Activated CD4-positive, alpha-beta memory T cell treated with anti-CD3 and anti-CD28 coated beads for 36 hours (primary cell): Measurements from ENCODE around the gene TOR2A. TPM values are rescaled to one million over a fixed set of nuclear protein-coding genes. Genes with fewer than 3 reads are reported as not detected.
"Not testable (repeated sequence)": the region's sequence is repeated elsewhere in the genome, so short reads cannot be mapped to it uniquely, and the experiment has no call there.

Experiments used
- CTCF ChIA-PET: fragments of 350-600 bp; sonication (Branson Sonifier 250); formaldehyde crosslinking; loops from one replicate; lab custom pipeline; 2021; ENCODE audit warnings: antibody characterized with exemption, inconsistent platforms; lab: Charles Lee
- POLR2A ChIA-PET: fragments of 350-600 bp; sonication (Branson Sonifier 250); formaldehyde crosslinking; loops from one replicate; lab custom pipeline; 2021; ENCODE audit warnings: antibody characterized with exemption; lab: Charles Lee
- DNase-seq: peaks from one replicate; pipeline ENCODE4 v3.0.0-alpha.2; 2020
- H3K27ac Mint-ChIP-seq: one replicate; pipeline ENCODE4 v1.8.0; 2021; ENCODE audit warnings: mixed read lengths
- H3K27me3 Mint-ChIP-seq: one replicate; pipeline ENCODE4 v1.8.0; 2021; ENCODE audit warnings: mixed read lengths
- H3K36me3 Mint-ChIP-seq: one replicate; pipeline ENCODE4 v1.8.0; 2021; ENCODE audit warnings: mixed read lengths
- H3K4me1 Mint-ChIP-seq: one replicate; pipeline ENCODE4 v1.8.0; 2021; ENCODE audit warnings: low read depth, mixed read lengths
- H3K4me3 Mint-ChIP-seq: one replicate; pipeline ENCODE4 v1.8.0; 2021; ENCODE audit warnings: mild to moderate bottlenecking, mixed read lengths
- H3K9me3 Mint-ChIP-seq: one replicate; pipeline ENCODE4 v1.8.0; 2021; ENCODE audit warnings: mixed read lengths
- intact Hi-C: fragments of 100-400 bp; cut with micrococcal nuclease; formaldehyde crosslinking; loops from one replicate; pipeline ENCODE4 v1.15.1; 2023
- total RNA-seq, 2 experiments: library from RNA; stranded (reverse); gene quantifications; one replicate each; pipeline ENCODE4 v1.2.3, GENCODE V29; 2021

TOR2A gene
- total RNA-seq, 2 experiments from 2014 or later: 12.7 to 16.2 TPM

DNA sequence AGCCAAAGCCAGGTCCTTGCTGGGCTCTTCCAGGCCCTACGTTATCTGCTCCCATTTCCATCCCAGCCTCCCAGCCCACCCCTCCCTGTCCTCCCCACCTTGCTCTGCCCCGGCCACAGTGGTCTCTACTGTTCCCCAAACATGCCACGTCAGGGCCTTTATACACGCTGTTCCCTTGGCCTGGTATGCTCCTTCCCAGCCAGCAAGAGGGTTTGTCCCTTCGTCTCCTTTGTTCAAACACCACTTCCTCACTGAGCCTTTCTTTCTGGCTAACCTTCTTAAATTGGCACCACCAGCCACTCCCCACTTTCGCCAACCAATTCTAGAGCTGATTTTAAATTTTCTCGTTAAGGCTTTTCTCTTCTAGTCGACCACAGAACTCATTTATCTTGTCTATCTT is 33.6 kb upstream of the TOR2A start:
- H3K27ac Mint-ChIP-seq: peak overlapping the region; percentile 73
- no peaks in the 10 kb centered on the region for H3K9me3 Mint-ChIP-seq
- no peak overlapping the region for H3K4me3 Mint-ChIP-seq
- no peaks in the 10 kb centered on the region for H3K27me3 Mint-ChIP-seq
- intact Hi-C loops: no loop called here
- H3K36me3 Mint-ChIP-seq: peaks cover 32% of the 10 kb centered on the region
- ChIA-PET POLR2A (interaction anchor here (2.7 to 3.3 kb wide), 2 partner anchors 10 to 17 kb away, joined by 10 to 19 read pairs; partner anchors contain the start of genes CDK9 and SH2D3C), CTCF (interaction anchor here (1.2 to 11.7 kb wide), 5 partner anchors 16 to 153 kb away, joined by 3 to 131 read pairs (median 29); partner anchors contain the start of genes CDK9 and TOR2A)
- H3K4me1 Mint-ChIP-seq: peaks cover 62% of the 10 kb centered on the region
- no peak for DNase-seq

DNA sequence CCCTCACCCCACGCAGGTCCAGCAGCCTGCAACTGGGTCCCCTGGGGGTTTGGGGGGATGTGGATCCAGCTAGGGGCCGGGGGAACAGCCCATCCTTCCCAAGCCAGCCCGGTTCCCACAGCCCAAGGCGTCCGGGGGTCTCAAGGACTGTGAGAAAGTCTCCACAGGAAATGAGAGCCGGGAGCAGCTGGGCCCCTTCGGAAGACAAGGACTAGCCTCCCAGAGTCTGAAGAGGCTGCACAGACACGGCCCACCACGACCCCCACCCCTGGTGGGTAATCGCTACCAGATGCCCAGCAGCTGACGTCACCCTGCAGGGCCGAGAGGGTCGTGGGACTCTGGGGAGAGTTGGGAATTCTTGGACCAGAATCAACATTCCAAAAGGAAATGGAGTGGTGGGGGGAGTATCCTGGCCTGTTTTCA is 32.8 kb upstream of the TOR2A start:
- H3K27me3 Mint-ChIP-seq: no peaks in the 10 kb centered on the region

DNA sequence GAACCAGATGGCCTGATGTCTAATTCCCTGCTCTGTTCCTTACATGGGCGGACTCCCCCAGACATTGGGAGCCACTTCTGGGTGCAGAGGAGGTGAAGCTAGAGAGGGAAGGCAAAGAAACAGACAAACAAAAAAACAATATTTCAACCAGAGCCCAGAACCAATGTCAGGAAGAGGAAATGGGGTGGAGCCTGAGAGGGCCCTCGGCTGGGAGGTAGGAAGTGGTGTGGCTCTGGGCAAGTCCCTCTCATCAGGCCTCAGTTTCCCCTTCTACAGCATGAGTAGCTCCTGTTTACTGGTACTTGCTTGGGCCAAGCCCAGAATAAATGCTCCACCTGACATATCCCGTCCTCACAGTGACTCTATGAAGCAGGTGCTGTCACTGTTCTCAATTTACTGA is 32.3 kb upstream of the TOR2A start:
- ChIA-PET POLR2A (interaction anchor here (1.8 to 2.7 kb wide), 2 partner anchors 11 to 18 kb away, joined by 7 to 10 read pairs; partner anchors contain the start of genes CDK9 and SH2D3C), CTCF (interaction anchor here (0.7 to 11.7 kb wide), 7 partner anchors 11 to 154 kb away, joined by 3 to 131 read pairs (median 8); partner anchors contain the start of genes CDK9, SH2D3C and TOR2A)
- Mint-ChIP-seq H3K36me3 (peaks cover 31% of the 10 kb centered on the region), H3K27ac (peak overlapping the region; percentile 92), H3K4me3 (peak overlapping the region; percentile 13), H3K4me1 (peaks cover 68% of the 10 kb centered on the region), H3K27me3 (no peaks in the 10 kb centered on the region), H3K9me3 (no peaks in the 10 kb centered on the region)
- intact Hi-C loops: no loop called here
- DNase-seq: peak; percentile 26

More for the DNA sequence above, 32.8 kb upstream of the TOR2A start:
- ChIA-PET CTCF (interaction anchor here (1.0 to 11.7 kb wide), 5 partner anchors 17 to 154 kb away, joined by 3 to 131 read pairs (median 10); partner anchors contain the start of genes CDK9 and TOR2A), POLR2A (interaction anchor here (1.8 to 2.7 kb wide), 2 partner anchors 11 to 17 kb away, joined by 7 to 10 read pairs; partner anchors contain the start of genes CDK9 and SH2D3C)
- Mint-ChIP-seq H3K4me3 (no peak overlapping the region), H3K36me3 (peaks cover 31% of the 10 kb centered on the region), H3K27ac (peak overlapping the region; percentile 92), H3K4me1 (peaks cover 68% of the 10 kb centered on the region), H3K9me3 (no peaks in the 10 kb centered on the region)
- no peak for DNase-seq
- intact Hi-C loops: no loop called here

DNA sequence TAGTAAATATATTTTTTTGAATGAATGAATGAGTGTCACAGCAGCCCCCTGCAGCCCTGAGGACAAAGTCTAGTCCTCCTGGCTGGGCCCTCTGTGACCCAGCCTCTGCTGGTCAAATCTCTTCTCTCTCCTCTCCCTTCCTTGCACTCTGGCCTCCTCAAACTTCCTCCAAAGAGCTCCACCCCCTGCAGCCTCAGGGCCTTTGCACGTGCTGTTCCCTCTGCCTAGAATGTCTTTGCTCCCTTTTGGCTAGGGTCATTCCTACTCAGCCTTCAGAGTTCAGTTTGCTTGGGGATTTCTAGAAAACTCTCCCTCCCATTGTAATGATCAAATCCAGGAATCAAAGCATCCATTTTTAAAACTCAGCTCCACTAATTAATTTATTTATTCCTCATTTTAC is 30.3 kb upstream of the TOR2A start:
- Mint-ChIP-seq H3K4me1 (peaks cover 54% of the 10 kb centered on the region), H3K36me3 (peaks cover 28% of the 10 kb centered on the region), H3K27me3 (no peaks in the 10 kb centered on the region), H3K27ac (no peak overlapping the region), H3K4me3 (no peak overlapping the region), H3K9me3 (no peaks in the 10 kb centered on the region)
- CTCF ChIA-PET: interaction anchor here (0.6 to 11.7 kb wide), 6 partner anchors 12 to 156 kb away, joined by 3 to 131 read pairs (median 6); partner anchors contain the start of genes CDK9 and TOR2A
- intact Hi-C loops: no loop called here
- no peak for DNase-seq
- POLR2A ChIA-PET: interaction anchor here (0.8 kb wide), 1 partner anchor 21 kb away, joined by 3 read pairs; no protein-coding TSS in a partner anchor

DNA sequence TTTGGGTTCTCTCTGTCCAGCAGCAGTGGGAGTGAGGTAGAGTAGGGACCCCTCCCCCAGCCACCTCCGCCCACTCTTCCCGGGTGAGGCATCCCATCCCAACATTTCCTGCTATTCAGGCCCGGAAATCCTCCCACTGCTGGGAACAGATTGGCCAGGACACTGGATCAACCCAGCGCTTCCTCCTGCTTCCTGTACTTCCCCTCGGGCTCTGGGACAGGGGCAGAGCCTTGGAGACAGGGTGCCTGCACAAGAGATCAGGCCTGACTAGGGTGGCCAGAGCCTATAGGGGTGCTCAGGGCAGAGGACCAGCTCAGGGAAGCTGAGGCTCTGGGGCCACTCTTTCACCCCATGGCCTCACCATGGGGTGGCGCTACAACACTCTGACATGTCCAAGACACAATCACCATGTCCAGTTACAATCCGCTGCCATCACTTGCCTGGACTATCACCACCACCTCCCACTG is 28.9 kb upstream of the TOR2A start:
- POLR2A ChIA-PET: no interaction called here
- Mint-ChIP-seq H3K27me3 (no peaks in the 10 kb centered on the region), H3K4me1 (peaks cover 41% of the 10 kb centered on the region), H3K36me3 (peaks cover 23% of the 10 kb centered on the region), H3K27ac (peak overlapping the region; percentile 23), H3K4me3 (no peak overlapping the region), H3K9me3 (no peaks in the 10 kb centered on the region)
- intact Hi-C loops: no loop called here
- CTCF ChIA-PET: interaction anchor here (0.6 to 11.7 kb wide), 10 partner anchors 14 to 560 kb away, joined by 3 to 131 read pairs (median 5); partner anchors contain the start of genes CDK9, SH2D3C and ST6GALNAC4
- peak; percentile 61 for DNase-seq

DNA sequence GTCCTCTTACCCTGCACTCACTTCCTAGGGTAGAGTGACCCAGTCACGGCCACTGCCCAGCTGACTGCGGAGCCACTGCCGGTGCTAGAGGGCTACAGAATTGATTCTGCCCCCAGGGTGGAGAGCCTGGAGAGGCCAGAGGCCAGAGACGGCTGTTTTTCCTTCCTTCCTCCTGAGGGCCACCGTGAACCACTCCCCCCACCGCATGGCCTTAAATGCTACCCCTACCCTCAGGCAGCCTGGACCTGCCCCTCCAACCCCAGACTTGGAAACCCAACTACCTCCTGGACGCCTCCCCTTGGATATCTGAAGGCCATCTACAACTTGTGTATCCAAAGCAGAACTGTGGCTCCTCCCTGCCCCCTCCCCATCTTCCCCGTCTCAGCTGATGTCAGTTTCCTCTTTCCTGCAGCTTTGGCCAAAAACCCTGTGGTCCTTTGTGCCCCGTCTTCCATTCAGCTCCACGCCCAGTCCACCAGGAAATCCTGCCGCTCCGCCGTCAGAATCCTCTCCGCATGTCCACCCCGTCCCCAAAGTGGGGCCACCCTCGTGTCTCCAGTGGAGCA is 27.1 kb upstream of the TOR2A start:
- CTCF ChIA-PET: interaction anchor here (1.1 to 11.7 kb wide), 4 partner anchors 23 to 159 kb away, joined by 3 to 131 read pairs (median 6); partner anchors contain the start of genes CDK9 and TOR2A
- POLR2A ChIA-PET: no interaction called here
- Mint-ChIP-seq H3K27me3 (no peaks in the 10 kb centered on the region), H3K4me3 (no peak overlapping the region), H3K27ac (no peak overlapping the region), H3K36me3 (peaks cover 22% of the 10 kb centered on the region), H3K4me1 (peaks cover 24% of the 10 kb centered on the region), H3K9me3 (no peaks in the 10 kb centered on the region)
- DNase-seq: no peak
- intact Hi-C loops: no loop called here

DNA sequence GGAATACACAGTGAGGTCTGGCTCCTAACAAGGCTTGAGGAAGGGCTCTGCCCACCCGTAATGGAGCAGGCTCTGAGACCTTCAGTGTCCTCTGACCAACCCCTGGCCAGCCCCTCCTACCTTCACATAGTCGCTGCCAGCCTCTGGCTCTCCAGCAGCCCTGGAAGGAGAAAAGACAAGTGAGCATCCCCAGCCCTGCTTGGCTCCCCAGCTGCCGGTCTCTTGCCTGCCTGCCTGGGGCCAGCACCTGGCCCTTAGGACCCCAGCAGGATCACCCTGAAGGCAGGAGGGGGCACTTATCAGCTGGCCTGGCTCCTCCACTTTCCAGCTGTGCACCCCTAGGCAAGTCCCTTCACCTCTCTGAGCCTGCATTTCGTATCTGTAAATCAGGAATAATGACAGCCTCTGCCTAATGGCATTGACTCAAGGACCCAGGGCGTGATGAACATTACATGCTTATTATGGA is 26.4 kb upstream of the TOR2A start:
- peaks cover 18% of the 10 kb centered on the region for H3K4me1 Mint-ChIP-seq
- no peak overlapping the region for H3K27ac Mint-ChIP-seq
- ChIA-PET CTCF (interaction anchor here (0.6 to 1.1 kb wide), 2 partner anchors 27 to 108 kb away, joined by 3 to 4 read pairs; partner anchors contain the start of gene TOR2A), POLR2A (no interaction called here)
- intact Hi-C loops: no loop called here
- H3K36me3 Mint-ChIP-seq: peaks cover 17% of the 10 kb centered on the region
- no peaks in the 10 kb centered on the region for H3K9me3 Mint-ChIP-seq
- H3K27me3 Mint-ChIP-seq: no peaks in the 10 kb centered on the region
- H3K4me3 Mint-ChIP-seq: no peak overlapping the region
- DNase-seq: no peak

DNA sequence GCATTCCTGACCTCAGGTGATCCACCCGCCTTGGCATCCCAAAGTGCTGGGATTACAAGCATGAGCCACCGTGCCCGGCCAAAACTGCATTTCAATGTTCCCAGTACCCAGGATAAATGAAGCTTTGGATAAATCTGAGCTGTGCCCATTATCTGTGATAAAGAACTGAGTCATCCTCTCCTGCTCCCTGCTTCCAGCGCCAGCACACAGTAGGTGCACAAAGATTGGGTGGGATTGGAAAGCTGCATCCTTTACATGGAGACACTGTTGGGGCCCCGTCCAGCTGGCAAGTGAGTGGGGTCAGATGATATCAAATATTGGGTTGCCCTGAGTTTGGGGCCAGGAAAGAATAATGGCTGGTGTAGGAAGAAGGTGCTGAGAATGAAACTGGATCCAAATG is 26.0 kb upstream of the TOR2A start:
- intact Hi-C loops: no loop called here
- POLR2A ChIA-PET: no interaction called here

DNA sequence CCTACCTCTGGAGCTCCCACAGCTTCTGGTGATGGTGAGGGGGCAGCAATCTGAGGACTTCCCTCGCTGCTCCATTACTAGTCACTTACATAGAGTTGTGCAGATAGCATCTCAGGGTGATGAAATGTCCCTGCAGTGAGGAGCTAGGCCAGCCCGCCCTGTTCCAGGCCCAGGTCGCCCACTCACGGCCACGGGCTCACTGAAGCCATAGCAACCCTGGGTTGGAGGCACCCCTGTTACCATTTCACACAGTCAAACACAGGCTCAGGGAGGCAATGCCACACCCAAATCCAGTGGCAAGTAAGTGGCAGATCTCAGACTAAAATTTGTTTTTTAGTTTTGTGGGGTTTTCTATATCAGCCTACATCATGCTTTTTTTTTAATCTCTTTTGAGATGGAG is 23.7 kb upstream of the TOR2A start:
- no peak for DNase-seq
- POLR2A ChIA-PET: no interaction called here
- Mint-ChIP-seq H3K27ac (no peak overlapping the region), H3K27me3 (no peaks in the 10 kb centered on the region), H3K36me3 (peaks cover 6% of the 10 kb centered on the region), H3K4me1 (peaks cover 7% of the 10 kb centered on the region), H3K9me3 (no peaks in the 10 kb centered on the region), H3K4me3 (no peak overlapping the region)
- CTCF ChIA-PET: interaction anchor here (1.2 kb wide), 1 partner anchor 24 kb away, joined by 6 read pairs; the partner anchor contains the start of gene TOR2A
- intact Hi-C loops: no loop called here

More for the DNA sequence above, 26.0 kb upstream of the TOR2A start:
- Mint-ChIP-seq H3K27ac (no peak overlapping the region), H3K4me3 (no peak overlapping the region), H3K36me3 (peaks cover 13% of the 10 kb centered on the region), H3K9me3 (no peaks in the 10 kb centered on the region), H3K4me1 (peaks cover 18% of the 10 kb centered on the region), H3K27me3 (no peaks in the 10 kb centered on the region)
- DNase-seq: no peak
- CTCF ChIA-PET: interaction anchor here (0.6 to 1.1 kb wide), 3 partner anchors 10 to 109 kb away, joined by 3 to 4 read pairs (median 3); partner anchors contain the start of gene TOR2A

DNA sequence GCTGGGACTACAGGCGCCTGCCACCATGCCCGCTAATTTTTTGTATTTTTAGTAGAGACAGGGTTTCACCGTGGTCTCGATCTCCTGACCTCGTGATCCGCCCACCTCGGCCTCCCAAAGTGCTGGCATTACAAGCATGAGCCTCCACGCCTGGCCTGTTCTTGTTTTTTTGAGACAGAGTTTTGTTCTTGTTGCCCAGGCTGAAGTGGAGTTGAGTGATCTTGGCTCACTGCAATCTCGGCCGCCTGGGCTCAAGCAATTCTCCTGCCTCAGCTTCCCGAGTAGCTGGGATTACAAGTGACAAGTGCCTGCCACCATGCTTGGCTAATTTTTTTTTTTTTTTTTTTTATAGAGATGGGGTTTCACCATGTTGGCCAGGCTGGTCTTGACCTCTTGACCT is 21.7 kb upstream of the TOR2A start:
- H3K4me3 Mint-ChIP-seq, H3K9me3 Mint-ChIP-seq, H3K27me3 Mint-ChIP-seq, H3K27ac Mint-ChIP-seq, DNase-seq, intact Hi-C loops, H3K4me1 Mint-ChIP-seq, H3K36me3 Mint-ChIP-seq: not testable (repeated sequence)
- ChIA-PET POLR2A (interaction anchor here (0.7 kb wide), 1 partner anchor 147 kb away, joined by 4 read pairs; no protein-coding TSS in a partner anchor), CTCF (interaction anchor here (1.4 kb wide), 1 partner anchor 164 kb away, joined by 3 read pairs; no protein-coding TSS in a partner anchor)

DNA sequence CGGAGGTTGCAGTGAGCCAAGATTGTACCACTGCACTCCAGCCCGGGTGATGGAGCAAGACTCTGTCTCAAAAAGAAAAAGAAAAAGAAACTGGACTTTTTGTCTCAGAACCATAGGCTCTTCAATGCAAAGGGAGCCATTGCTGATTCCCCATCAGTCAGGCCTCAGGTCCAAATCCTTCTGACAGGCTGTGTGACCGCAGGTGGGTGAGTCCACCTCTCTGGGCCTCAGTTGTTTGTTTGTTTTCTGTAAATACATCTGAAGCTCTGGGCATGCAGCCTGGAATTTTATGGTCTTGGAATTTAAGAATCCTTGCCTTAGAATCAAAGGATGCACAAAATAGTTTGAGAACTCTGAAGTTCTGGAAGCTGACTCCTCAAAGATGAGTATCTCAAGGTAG is 21.1 kb upstream of the TOR2A start:
- H3K36me3 Mint-ChIP-seq: peaks cover 7% of the 10 kb centered on the region
- no peaks in the 10 kb centered on the region for H3K4me1 Mint-ChIP-seq
- DNase-seq: no peak
- no peak overlapping the region for H3K27ac Mint-ChIP-seq
- no peak overlapping the region for H3K4me3 Mint-ChIP-seq
- no peaks in the 10 kb centered on the region for H3K9me3 Mint-ChIP-seq
- ChIA-PET CTCF (interaction anchor here (0.7 to 1.4 kb wide), 2 partner anchors 165 to 230 kb away, joined by 3 read pairs; no protein-coding TSS in a partner anchor), POLR2A (interaction anchor here (0.7 to 1.2 kb wide), 2 partner anchors 13 to 148 kb away, joined by 4 to 5 read pairs; no protein-coding TSS in a partner anchor)
- no peaks in the 10 kb centered on the region for H3K27me3 Mint-ChIP-seq
- intact Hi-C loops: no loop called here
